ENCODE measurements around the gene RACK1.

DNA sequence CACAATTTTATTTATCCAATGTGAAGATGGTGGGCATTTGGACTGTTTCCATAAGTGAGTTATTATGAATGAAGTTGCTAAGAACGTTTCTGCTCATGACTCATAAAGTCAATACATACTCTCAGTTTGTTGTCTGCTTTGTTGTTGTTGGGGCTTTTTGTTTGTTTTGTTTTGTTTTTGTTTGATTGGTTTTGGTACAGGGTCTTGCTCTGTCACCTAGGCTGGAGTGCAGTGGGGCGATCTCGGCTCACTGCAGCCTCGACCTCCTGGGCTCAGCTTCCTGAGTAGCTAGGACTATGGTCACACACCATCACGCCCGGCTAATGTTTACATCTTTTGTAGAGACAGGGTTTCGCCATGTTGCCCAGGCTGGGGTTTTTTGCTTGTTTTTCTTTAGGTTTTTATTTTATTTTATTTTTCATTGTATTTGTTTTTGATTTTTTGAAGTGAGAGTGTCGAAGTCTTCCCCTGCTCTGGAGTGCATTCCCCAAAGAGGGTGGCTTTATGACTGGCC lies 56.7 kb downstream of the RACK1 start:
- TF ChIP-seq, protein P1, sequence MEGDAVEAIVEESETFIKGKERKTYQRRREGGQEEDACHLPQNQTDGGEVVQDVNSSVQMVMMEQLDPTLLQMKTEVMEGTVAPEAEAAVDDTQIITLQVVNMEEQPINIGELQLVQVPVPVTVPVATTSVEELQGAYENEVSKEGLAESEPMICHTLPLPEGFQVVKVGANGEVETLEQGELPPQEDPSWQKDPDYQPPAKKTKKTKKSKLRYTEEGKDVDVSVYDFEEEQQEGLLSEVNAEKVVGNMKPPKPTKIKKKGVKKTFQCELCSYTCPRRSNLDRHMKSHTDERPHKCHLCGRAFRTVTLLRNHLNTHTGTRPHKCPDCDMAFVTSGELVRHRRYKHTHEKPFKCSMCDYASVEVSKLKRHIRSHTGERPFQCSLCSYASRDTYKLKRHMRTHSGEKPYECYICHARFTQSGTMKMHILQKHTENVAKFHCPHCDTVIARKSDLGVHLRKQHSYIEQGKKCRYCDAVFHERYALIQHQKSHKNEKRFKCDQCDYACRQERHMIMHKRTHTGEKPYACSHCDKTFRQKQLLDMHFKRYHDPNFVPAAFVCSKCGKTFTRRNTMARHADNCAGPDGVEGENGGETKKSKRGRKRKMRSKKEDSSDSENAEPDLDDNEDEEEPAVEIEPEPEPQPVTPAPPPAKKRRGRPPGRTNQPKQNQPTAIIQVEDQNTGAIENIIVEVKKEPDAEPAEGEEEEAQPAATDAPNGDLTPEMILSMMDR (conservative IDR thresholded peaks at IDR 0.05; ENCODE audit: low read length): no peak
- TF ChIP-seq EZH2phosphoT487 (IDR thresholded peaks at IDR 0.05; ENCODE audit: borderline replicate concordance, low read depth, low read length): no peak
